B cell (primary cell): ENCODE data around the gene HHAT. TPM values are rescaled to one million over a fixed set of nuclear protein-coding genes. Genes with fewer than 3 reads are reported as not detected.

Experiments used
- ATAC-seq: fragments of 200-7000 bp; cut with Tn5 transposase; one replicate; pipeline ENCODE4 v1.10.0; 2021; ENCODE audit warnings: low read depth, mild to moderate bottlenecking, moderate number of reproducible peaks, moderate library complexity
- CTCF ChIA-PET: fragments of 350-600 bp; sonication (Branson Sonifier 250); formaldehyde crosslinking; loops from one replicate; lab custom pipeline; 2021; ENCODE audit warnings: antibody characterized with exemption, inconsistent platforms; lab: Charles Lee
- POLR2A ChIA-PET: fragments of 350-600 bp; sonication (Branson Sonifier 250); formaldehyde crosslinking; loops from one replicate; lab custom pipeline; 2021; ENCODE audit warnings: antibody characterized with exemption; lab: Charles Lee
- DNase-seq: peaks from one replicate; pipeline ENCODE4 v3.0.0; 2013
- H2AFZ ChIP-seq: 2 replicates; pipeline ENCODE4 v1.6.1; 2012; ENCODE audit warnings: mild to moderate bottlenecking, low read depth, low read length; ENCODE audit not compliant: insufficient read depth, poor library complexity, severe bottlenecking
- H3K27ac ChIP-seq, 2 donors: 1 replicate in 1 of 2; 2 replicates in 1 of 2; pipeline ENCODE4 v1.5.1; 2012 to 2013; ENCODE audit warnings: low read length in 2 of 2, mild to moderate bottlenecking in 2 of 2, moderate library complexity in 1 of 2
- H3K27me3 ChIP-seq, 4 experiments: fragments of 200-600 bp in 1 of 4; sonication (generic) in 1 of 4; replicated peaks in 1 of 4; 1 replicate in 2 of 4; 2 replicates in 2 of 4; pipeline versions ENCODE4 v1.6.1 to v1.7.0; 2013 to 2016; ENCODE audit warnings: low read length in 3 of 4, mild to moderate bottlenecking in 2 of 4, mixed read lengths in 1 of 4, moderate library complexity in 1 of 4; ENCODE audit not compliant: insufficient read depth in 4 of 4, control insufficient read depth in 3 of 4; ENCODE audit errors: control extremely low read depth in 1 of 4
- H3K36me3 ChIP-seq, 2 experiments: replicated peaks in 1 of 2; 1 replicate in 1 of 2; 2 replicates in 1 of 2; pipeline versions ENCODE4 v1.6.1 to v1.7.1; 2013; ENCODE audit warnings: low read length in 1 of 2; ENCODE audit not compliant: insufficient read depth in 2 of 2, control insufficient read depth in 1 of 2; ENCODE audit errors: control extremely low read depth in 1 of 2, extremely low read depth in 1 of 2
- H3K4me1 ChIP-seq, 2 donors: fragments of 200-600 bp in 1 of 2; sonication (generic) in 1 of 2; 1 replicate in 1 of 2; 2 replicates in 1 of 2; pipeline versions ENCODE4 v1.5.1 to v1.6.1; 2013 to 2017; ENCODE audit warnings: low read length in 2 of 2; ENCODE audit not compliant: control insufficient read depth in 2 of 2, insufficient read depth in 2 of 2
- H3K4me2 ChIP-seq: replicated peaks from 2 replicates; pipeline ENCODE3; 2012; ENCODE audit warnings: mild to moderate bottlenecking, low read depth, low read length; ENCODE audit not compliant: poor library complexity, severe bottlenecking
- H3K4me3 ChIP-seq, 5 experiments: fragments of 200-600 bp in 1 of 5; sonication (generic) in 1 of 5; 1 replicate in 3 of 5; 2 replicates in 2 of 5; pipeline versions ENCODE4 v1.5.1 to v1.7.0; 2011 to 2016; ENCODE audit warnings: low read length in 4 of 5, mild to moderate bottlenecking in 4 of 5, low read depth in 2 of 5, control low read depth in 1 of 5, moderate library complexity in 1 of 5; ENCODE audit not compliant: insufficient read depth in 1 of 5; ENCODE audit errors: control extremely low read depth in 1 of 5, extremely low read depth in 1 of 5
- H3K79me2 ChIP-seq: fragments of 200-600 bp; sonication (generic); one replicate; pipeline ENCODE4 v1.6.0; 2016; ENCODE audit warnings: low read length; ENCODE audit not compliant: control insufficient read depth, insufficient read depth
- H3K9ac ChIP-seq: fragments of 200-600 bp; sonication (generic); 2 replicates; pipeline ENCODE4 v1.6.1; 2017; ENCODE audit warnings: mild to moderate bottlenecking, low read length, moderate library complexity
- H3K9me3 ChIP-seq, 3 donors: one replicate each; pipeline versions ENCODE4 v1.6.1 to v1.7.1; 2013; ENCODE audit warnings: low read length in 2 of 3; ENCODE audit not compliant: control insufficient read depth in 2 of 3, insufficient read depth in 1 of 3; ENCODE audit errors: control extremely low read depth in 1 of 3
- H4K20me1 ChIP-seq: 2 replicates; pipeline ENCODE4 v1.6.0; 2012; ENCODE audit warnings: mild to moderate bottlenecking, low read length; ENCODE audit not compliant: insufficient read depth, control insufficient read depth, poor library complexity, severe bottlenecking
- H3K27ac Mint-ChIP-seq: one replicate; pipeline ENCODE4 v1.8.0; 2021; ENCODE audit warnings: mixed read lengths
- H3K27me3 Mint-ChIP-seq: one replicate; pipeline ENCODE4 v1.8.0; 2021; ENCODE audit warnings: mixed read lengths
- H3K4me1 Mint-ChIP-seq: one replicate; pipeline ENCODE4 v1.8.0; 2021; ENCODE audit warnings: mixed read lengths
- H3K4me3 Mint-ChIP-seq: one replicate; pipeline ENCODE4 v1.8.0; 2021; ENCODE audit warnings: mixed read lengths
- H3K9me3 Mint-ChIP-seq: one replicate; pipeline ENCODE4 v1.8.0; 2022; ENCODE audit warnings: mixed read lengths; ENCODE audit not compliant: insufficient read depth
- EZH2 ChIP-seq: IDR thresholded peaks from 2 replicates; pipeline ENCODE4 v1.6.1; 2012; ENCODE audit warnings: borderline replicate concordance, low read depth, mild to moderate bottlenecking, moderate library complexity, low read length; ENCODE audit not compliant: insufficient read depth, poor library complexity, severe bottlenecking
- WGBS: methylation state at CpG from one replicate; pipeline ENCODE4 v1.1.5; 2013; ENCODE audit warnings: missing lambda C conversion rate; ENCODE audit not compliant: insufficient coverage; 5-methylcytosine and 5-hydroxymethylcytosine counted together
- intact Hi-C: fragments of 100-400 bp; cut with micrococcal nuclease; formaldehyde crosslinking; loops from one replicate; pipeline ENCODE4 v1.10.0; 2022
- polyA plus RNA-seq: library from polyadenylated mRNA; depleted of rRNA; stranded (reverse); fragments of >200 nt; gene quantifications from 2 replicates; pipeline ENCODE4 v1.2.3, GENCODE V29; 2012
- total RNA-seq, 2 donors: library from RNA; stranded (reverse); fragments of 120-200 nt in 1 of 2; gene quantifications; 1 replicate in 1 of 2; 2 replicates in 1 of 2; pipeline versions ENCODE4 v1.2.3 to v1.2.4, GENCODE V29; 2013 to 2022
- TF ChIP-seq, protein P1 (sequence below): fragments of 200-600 bp; IDR thresholded peaks from one replicate; pipeline ENCODE4 v1.8.0; 2022; ENCODE audit warnings: antibody characterized with exemption, mild to moderate bottlenecking

HHAT gene
- total and polyA plus RNA-seq, 2 donors (not counting 1 experiment from before 2014, with no cell fraction given): 4.0 to 28.2 TPM

- no peak overlapping the region for H3K4me2 ChIP-seq
- no peaks in the 10 kb centered on the region for H3K27me3 ChIP-seq
- CTCF ChIA-PET: no interaction called here
Measured at GRCh38 chr1:210438928-210439841, 110.5 kb downstream of the HHAT start.

GRCh38 chr1:210440081-210440480 is 111.4 kb downstream of the HHAT start:
- DNase-seq (no peak), ATAC-seq (no peak)
- CTCF ChIA-PET: no interaction called here

More at GRCh38 chr1:210438928-210439841, 110.5 kb downstream of the HHAT start:
- no peaks in the 10 kb centered on the region for H3K9me3 ChIP-seq
- no peaks in the 10 kb centered on the region for H3K9me3 Mint-ChIP-seq
- H3K4me3 Mint-ChIP-seq: no peak overlapping the region
- no peak overlapping the region for H3K4me3 ChIP-seq
- no peaks in the 10 kb centered on the region for H3K36me3 ChIP-seq
- no peak for ATAC-seq
- H3K27ac Mint-ChIP-seq: no peak overlapping the region
- H3K4me1 Mint-ChIP-seq: peaks cover 2% of the 10 kb centered on the region
- no peak overlapping the region for H3K9ac ChIP-seq
- H3K27ac ChIP-seq: no peak overlapping the region
- no peak for DNase-seq
- POLR2A ChIA-PET: no interaction called here
- WGBS: 100% methylated on average over 1 of the region's 7 CpGs
- H3K79me2 ChIP-seq: no peaks in the 10 kb centered on the region
- H3K4me1 ChIP-seq: no peaks in the 10 kb centered on the region
- TF ChIP-seq, protein P1, sequence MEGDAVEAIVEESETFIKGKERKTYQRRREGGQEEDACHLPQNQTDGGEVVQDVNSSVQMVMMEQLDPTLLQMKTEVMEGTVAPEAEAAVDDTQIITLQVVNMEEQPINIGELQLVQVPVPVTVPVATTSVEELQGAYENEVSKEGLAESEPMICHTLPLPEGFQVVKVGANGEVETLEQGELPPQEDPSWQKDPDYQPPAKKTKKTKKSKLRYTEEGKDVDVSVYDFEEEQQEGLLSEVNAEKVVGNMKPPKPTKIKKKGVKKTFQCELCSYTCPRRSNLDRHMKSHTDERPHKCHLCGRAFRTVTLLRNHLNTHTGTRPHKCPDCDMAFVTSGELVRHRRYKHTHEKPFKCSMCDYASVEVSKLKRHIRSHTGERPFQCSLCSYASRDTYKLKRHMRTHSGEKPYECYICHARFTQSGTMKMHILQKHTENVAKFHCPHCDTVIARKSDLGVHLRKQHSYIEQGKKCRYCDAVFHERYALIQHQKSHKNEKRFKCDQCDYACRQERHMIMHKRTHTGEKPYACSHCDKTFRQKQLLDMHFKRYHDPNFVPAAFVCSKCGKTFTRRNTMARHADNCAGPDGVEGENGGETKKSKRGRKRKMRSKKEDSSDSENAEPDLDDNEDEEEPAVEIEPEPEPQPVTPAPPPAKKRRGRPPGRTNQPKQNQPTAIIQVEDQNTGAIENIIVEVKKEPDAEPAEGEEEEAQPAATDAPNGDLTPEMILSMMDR: no peak
- TF ChIP-seq EZH2: no peak
- H3K27me3 Mint-ChIP-seq: no peaks in the 10 kb centered on the region
- no peaks in the 10 kb centered on the region for H4K20me1 ChIP-seq
- intact Hi-C loops: no loop called here
- no peak overlapping the region for H2AFZ ChIP-seq

More at GRCh38 chr1:210440081-210440480, 111.4 kb downstream of the HHAT start:
- intact Hi-C loops: no loop called here
- Histone ChIP-seq H3K4me1 (no peaks in the 10 kb centered on the region), H3K27ac (no peak overlapping the region), H3K9me3 (no peaks in the 10 kb centered on the region), H3K9ac (no peak overlapping the region), H2AFZ (no peak overlapping the region), H3K36me3 (no peaks in the 10 kb centered on the region), H3K27me3 (no peaks in the 10 kb centered on the region), H3K4me3 (no peak overlapping the region), H4K20me1 (no peaks in the 10 kb centered on the region), H3K79me2 (no peaks in the 10 kb centered on the region), H3K4me2 (no peak overlapping the region)
- no peaks in the 10 kb centered on the region for H3K27me3 Mint-ChIP-seq
- POLR2A ChIA-PET: no interaction called here
- no peak overlapping the region for H3K27ac Mint-ChIP-seq
- no peak overlapping the region for H3K4me3 Mint-ChIP-seq
- H3K9me3 Mint-ChIP-seq: no peaks in the 10 kb centered on the region
- 94% methylated on average over 2 of the region's 3 CpGs for WGBS
- peaks cover 2% of the 10 kb centered on the region for H3K4me1 Mint-ChIP-seq
- TF ChIP-seq EZH2: no peak
- TF ChIP-seq, protein P1: no peak
